ENCODE data around the gene SLFN12L. TPM values are rescaled to one million over a fixed set of nuclear protein-coding genes. Genes with fewer than 3 reads are reported as not detected.

The SLFN12L gene
- total RNA-seq, 4 donors from 2014 or later = 0.10 to 0.31 (median 0.15) TPM; not detected in 1

GRCh38 chr17:35493040-35493439 lies 44.4 kb downstream of the SLFN12L start:
- no peak overlapping the region for H3K27ac ChIP-seq
- H3K4me3 ChIP-seq = no peak overlapping the region
- intact Hi-C loops (cut with DNase I; ENCODE audit: low total_unique reads) = no loop called here
- no peaks in the 10 kb centered on the region for H3K9me3 ChIP-seq
- no peaks in the 10 kb centered on the region for H3K36me3 ChIP-seq
- in situ Hi-C loops (cut with MboI; ENCODE audit: low sequenced_read_pairs in 4 of 4) = no loop called here
- peaks cover 89 to 94% (median 93%) of the 10 kb centered on the region in 3 donors for H3K27me3 ChIP-seq
- no peak for ATAC-seq
- H3K4me1 ChIP-seq = peaks cover 0 to 3% of the 10 kb centered on the region in 2 donors
- no peak for DNase-seq
- no peak for TF ChIP-seq POLR2A (IDR thresholded peaks at IDR 0.05)
- TF ChIP-seq, protein P1, sequence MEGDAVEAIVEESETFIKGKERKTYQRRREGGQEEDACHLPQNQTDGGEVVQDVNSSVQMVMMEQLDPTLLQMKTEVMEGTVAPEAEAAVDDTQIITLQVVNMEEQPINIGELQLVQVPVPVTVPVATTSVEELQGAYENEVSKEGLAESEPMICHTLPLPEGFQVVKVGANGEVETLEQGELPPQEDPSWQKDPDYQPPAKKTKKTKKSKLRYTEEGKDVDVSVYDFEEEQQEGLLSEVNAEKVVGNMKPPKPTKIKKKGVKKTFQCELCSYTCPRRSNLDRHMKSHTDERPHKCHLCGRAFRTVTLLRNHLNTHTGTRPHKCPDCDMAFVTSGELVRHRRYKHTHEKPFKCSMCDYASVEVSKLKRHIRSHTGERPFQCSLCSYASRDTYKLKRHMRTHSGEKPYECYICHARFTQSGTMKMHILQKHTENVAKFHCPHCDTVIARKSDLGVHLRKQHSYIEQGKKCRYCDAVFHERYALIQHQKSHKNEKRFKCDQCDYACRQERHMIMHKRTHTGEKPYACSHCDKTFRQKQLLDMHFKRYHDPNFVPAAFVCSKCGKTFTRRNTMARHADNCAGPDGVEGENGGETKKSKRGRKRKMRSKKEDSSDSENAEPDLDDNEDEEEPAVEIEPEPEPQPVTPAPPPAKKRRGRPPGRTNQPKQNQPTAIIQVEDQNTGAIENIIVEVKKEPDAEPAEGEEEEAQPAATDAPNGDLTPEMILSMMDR (IDR thresholded peaks at IDR 0.05 in 4 of 5, conservative IDR thresholded peaks at IDR 0.05 in 1 of 5) = no peak

DNA sequence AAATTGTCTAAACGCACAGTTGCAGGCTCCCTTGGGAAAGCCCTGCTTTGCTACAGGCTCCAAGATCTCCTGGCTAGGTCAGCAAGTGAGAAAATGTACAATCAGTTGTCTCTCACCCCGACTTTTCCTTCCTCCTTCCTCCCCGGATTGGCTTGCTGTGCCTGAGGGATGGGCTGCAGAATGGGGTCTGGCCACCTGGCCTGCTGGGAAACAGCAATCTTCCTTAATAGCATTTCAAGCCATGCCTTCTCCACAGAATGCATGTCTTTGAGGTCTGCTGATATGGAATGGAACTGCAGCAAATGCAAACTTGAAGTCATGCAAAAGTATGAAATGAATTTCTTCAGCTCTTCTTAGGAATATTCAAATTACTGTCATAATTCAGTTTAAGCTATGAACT lies 46.1 kb downstream of the SLFN12L start:
- ATAC-seq (no peak), DNase-seq (no peak)
- TF ChIP-seq, protein P1 (IDR thresholded peaks at IDR 0.05 in 4 of 5, conservative IDR thresholded peaks at IDR 0.05 in 1 of 5) = no peak
- TF ChIP-seq POLR2A (IDR thresholded peaks at IDR 0.05) = no peak
- Histone ChIP-seq H3K27ac (no peak overlapping the region), H3K36me3 (no peaks in the 10 kb centered on the region), H3K9me3 (no peaks in the 10 kb centered on the region), H3K4me3 (no peak overlapping the region), H3K27me3 (peaks cover 91 to 93% (median 92%) of the 10 kb centered on the region in 3 donors), H3K4me1 (peaks cover 0 to 9% of the 10 kb centered on the region in 2 donors)
- intact Hi-C loops (cut with DNase I; ENCODE audit: low total_unique reads) = no loop called here
- in situ Hi-C loops (cut with MboI; ENCODE audit: low sequenced_read_pairs in 4 of 4) = no loop called here

DNA sequence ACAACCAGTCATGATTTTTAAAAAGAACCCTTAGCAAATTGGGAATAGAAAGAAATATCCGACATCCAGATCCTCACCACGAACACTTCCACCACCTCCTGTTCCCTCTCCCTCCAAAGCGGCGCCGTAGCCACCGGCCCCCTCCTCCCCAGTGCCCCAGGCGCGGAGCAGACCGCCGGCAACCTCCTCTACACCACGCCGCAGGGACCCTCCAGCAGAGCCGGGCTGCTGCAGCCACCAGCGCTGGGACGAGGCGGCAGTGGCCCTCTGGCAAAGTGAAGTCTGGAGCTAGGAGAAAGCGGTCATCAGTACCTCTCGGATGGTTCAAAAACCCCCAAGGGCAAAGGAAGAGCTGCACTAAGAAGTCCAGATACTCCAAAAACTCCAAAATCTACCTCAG lies 47.5 kb downstream of the SLFN12L start:
- H3K27ac ChIP-seq = no peak overlapping the region
- H3K4me3 ChIP-seq = no peak overlapping the region
- DNase-seq (no peak), ATAC-seq (no peak)
- in situ Hi-C loops (cut with MboI; ENCODE audit: low sequenced_read_pairs in 4 of 4) (no loop called here), intact Hi-C loops (cut with DNase I; ENCODE audit: low total_unique reads) (no loop called here)
- TF ChIP-seq, protein P1 (IDR thresholded peaks at IDR 0.05 in 4 of 5, conservative IDR thresholded peaks at IDR 0.05 in 1 of 5) = no peak
- H3K9me3 ChIP-seq = no peaks in the 10 kb centered on the region
- no peaks in the 10 kb centered on the region for H3K36me3 ChIP-seq
- peaks cover 0 to 6% of the 10 kb centered on the region in 2 donors for H3K4me1 ChIP-seq
- H3K27me3 ChIP-seq = peaks cover 78 to 87% (median 83%) of the 10 kb centered on the region in 3 donors

- Histone ChIP-seq H3K9me3 (no peaks in the 10 kb centered on the region), H3K27me3 (peaks cover 74 to 79% (median 78%) of the 10 kb centered on the region in 3 donors), H3K27ac (no peak overlapping the region), H3K4me3 (peak overlapping the region in 1 of 4 donors; percentile 11), H3K36me3 (no peaks in the 10 kb centered on the region), H3K4me1 (peaks cover 0 to 6% of the 10 kb centered on the region in 2 donors)
- intact Hi-C loops (cut with DNase I; ENCODE audit: low total_unique reads) (no loop called here), in situ Hi-C loops (cut with MboI; ENCODE audit: low sequenced_read_pairs in 4 of 4) (no loop called here)
- ATAC-seq (no peak), DNase-seq (no peak)
- TF ChIP-seq POLR2A (IDR thresholded peaks at IDR 0.05) = no peak
- TF ChIP-seq, protein P1 (IDR thresholded peaks at IDR 0.05 in 4 of 5, conservative IDR thresholded peaks at IDR 0.05 in 1 of 5) = no peak
Observed at GRCh38 chr17:35488991-35489390, 48.5 kb downstream of the SLFN12L start.
